Subcutaneous adipose tissue (tissue), 4 donors: ENCODE measurements around the gene LITAFD. TPM values are rescaled to one million over a fixed set of nuclear protein-coding genes. Genes with fewer than 3 reads are reported as not detected.

Experiments used
- CTCF ChIP-seq: fragments of 450-650 bp; IDR thresholded peaks from one replicate; pipeline ENCODE4 v1.5.1; 2016; ENCODE audit warnings: low read depth, mild to moderate bottlenecking, control low read depth, antibody characterized with exemption, moderate library complexity
- total RNA-seq, 4 donors: library from RNA; depleted of rRNA; stranded (reverse); fragments of >200 nt; gene quantifications; one replicate each; pipeline ENCODE4 v1.1.0, GENCODE V29; 2016

Gene LITAFD
- total RNA-seq, 4 donors from 2014 or later, result not detected

GRCh38 chr16:8862309-8863130 lies 19.6 kb upstream of the LITAFD start:
- no peak for TF ChIP-seq CTCF

- TF ChIP-seq CTCF, result no peak
Measured at GRCh38 chr16:8863594-8864424, 18.3 kb upstream of the LITAFD start.

- TF ChIP-seq CTCF, result no peak
Measured at GRCh38 chr16:8864480-8865110, 17.6 kb upstream of the LITAFD start.

- no peak for TF ChIP-seq CTCF
Measured at GRCh38 chr16:8865145-8865882, 16.8 kb upstream of the LITAFD start.

GRCh38 chr16:8866118-8866883 lies 15.8 kb upstream of the LITAFD start:
- no peak for TF ChIP-seq CTCF

- no peak for TF ChIP-seq CTCF
Measured at GRCh38 chr16:8866884-8867215, 15.3 kb upstream of the LITAFD start.
